MM.1S (cell line): ENCODE measurements around the gene PLCB1.

Experiments
- DNase-seq: peaks from one replicate; pipeline ENCODE4 v3.0.0-alpha.2; 2015
- H2AFZ ChIP-seq: fragments of 300-600 bp; sonication (generic); 2 replicates; pipeline ENCODE4 v1.6.0; 2016; ENCODE audit warnings: antibody characterized with exemption, low read length
- H3F3A ChIP-seq: fragments of 300-600 bp; sonication (generic); 2 replicates; pipeline ENCODE4 v1.6.1; 2016; ENCODE audit warnings: mild to moderate bottlenecking, antibody characterized with exemption, low read length, moderate library complexity, mixed read lengths; ENCODE audit not compliant: insufficient read depth
- H3K27ac ChIP-seq: fragments of 300-600 bp; sonication (generic); 2 replicates; pipeline ENCODE4 v1.5.1; 2016; ENCODE audit warnings: mild to moderate bottlenecking, low read length
- H3K27me3 ChIP-seq: fragments of 300-600 bp; sonication (generic); replicated peaks from 2 replicates; pipeline ENCODE4 v1.6.0; 2016; ENCODE audit warnings: low read length; ENCODE audit not compliant: insufficient read depth
- H3K36me3 ChIP-seq: fragments of 300-600 bp; sonication (generic); replicated peaks from 2 replicates; pipeline ENCODE4 v1.6.1; 2016; ENCODE audit warnings: mild to moderate bottlenecking, low read length, mixed read lengths; ENCODE audit not compliant: insufficient read depth
- H3K4me1 ChIP-seq: fragments of 300-600 bp; sonication (generic); 2 replicates; pipeline ENCODE4 v1.6.1; 2016; ENCODE audit warnings: low read length, mixed read lengths
- H3K4me2 ChIP-seq: fragments of 300-600 bp; sonication (generic); 2 replicates; pipeline ENCODE4 v1.6.0; 2016; ENCODE audit warnings: low read depth, low read length
- H3K4me3 ChIP-seq: fragments of 300-600 bp; sonication (generic); 2 replicates; pipeline ENCODE4 v1.5.1; 2016; ENCODE audit warnings: low read length, mixed read lengths
- H3K79me2 ChIP-seq: fragments of 300-600 bp; sonication (generic); 2 replicates; pipeline ENCODE4 v1.6.1; 2016; ENCODE audit warnings: mixed run types, low read length, mixed read lengths
- H3K9ac ChIP-seq: fragments of 300-600 bp; sonication (generic); 2 replicates; pipeline ENCODE4 v1.6.1; 2016; ENCODE audit warnings: low read length, mixed read lengths
- H3K9me2 ChIP-seq: fragments of 300-600 bp; sonication (generic); replicated peaks from 2 replicates; pipeline ENCODE4 v1.6.1; 2016; ENCODE audit warnings: mild to moderate bottlenecking, low read length, mixed read lengths; ENCODE audit not compliant: insufficient read depth
- H3K9me3 ChIP-seq: fragments of 300-600 bp; sonication (generic); replicated peaks from 2 replicates; pipeline ENCODE4 v1.6.1; 2016; ENCODE audit warnings: mild to moderate bottlenecking, low read length, mixed read lengths; ENCODE audit not compliant: insufficient read depth
- H4K20me1 ChIP-seq: fragments of 300-600 bp; sonication (generic); 2 replicates; pipeline ENCODE4 v1.6.1; 2016; ENCODE audit warnings: mild to moderate bottlenecking, low read length, moderate library complexity, mixed read lengths; ENCODE audit not compliant: insufficient read depth
- EZH2 ChIP-seq: fragments of 300-600 bp; sonication (generic); optimal IDR thresholded peaks from 2 replicates; pipeline ENCODE3; 2017; ENCODE audit warnings: low read depth, mild to moderate bottlenecking, antibody characterized with exemption, low read length, mixed read lengths
- EZH2phosphoT487 ChIP-seq: fragments of 300-600 bp; sonication (generic); IDR thresholded peaks from 2 replicates; pipeline ENCODE4 v1.6.1; 2018; ENCODE audit warnings: antibody characterized with exemption, low read length
- TF ChIP-seq, protein P1 (sequence below): fragments of 300-600 bp; sonication (generic); IDR thresholded peaks from 2 replicates; pipeline ENCODE4 v1.5.1; 2016; ENCODE audit warnings: antibody characterized with exemption, low read length, mixed read lengths

Gene PLCB1

DNA sequence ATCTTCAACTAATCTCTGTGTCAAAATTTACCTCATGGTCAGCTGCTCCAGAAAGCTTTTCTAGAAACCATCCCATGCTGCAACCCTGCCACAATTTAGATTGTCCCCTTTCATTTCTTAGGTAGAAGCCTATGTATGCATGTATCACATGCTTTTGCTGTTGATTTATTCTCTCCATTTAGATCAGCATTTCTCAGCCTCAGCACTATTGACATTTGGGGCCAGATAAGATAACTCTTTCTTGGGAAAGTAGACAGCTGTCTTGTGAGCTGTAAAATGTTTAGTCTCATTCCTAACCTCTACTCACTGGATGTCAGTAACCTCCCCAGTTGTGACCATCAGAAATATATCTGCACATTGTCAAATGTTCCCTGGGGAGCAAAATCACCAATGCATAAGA is 99.0 kb downstream of the PLCB1 start:
- H4K20me1 ChIP-seq: no peaks in the 10 kb centered on the region
- H3K4me2 ChIP-seq: no peak overlapping the region
- no peaks in the 10 kb centered on the region for H3F3A ChIP-seq
- TF ChIP-seq EZH2phosphoT487 (no peak), EZH2 (no peak)
- H3K36me3 ChIP-seq: no peaks in the 10 kb centered on the region
- H3K79me2 ChIP-seq: no peaks in the 10 kb centered on the region
- H3K27ac ChIP-seq: no peak overlapping the region
- no peak overlapping the region for H2AFZ ChIP-seq
- H3K4me3 ChIP-seq: no peak overlapping the region
- H3K9me3 ChIP-seq: no peaks in the 10 kb centered on the region
- H3K9me2 ChIP-seq: no peaks in the 10 kb centered on the region
- H3K9ac ChIP-seq: no peak overlapping the region
- no peak for DNase-seq
- H3K4me1 ChIP-seq: no peaks in the 10 kb centered on the region
- no peaks in the 10 kb centered on the region for H3K27me3 ChIP-seq

GRCh38 chr20:8232332-8232731 is 100.3 kb downstream of the PLCB1 start:
- TF ChIP-seq, protein P1, sequence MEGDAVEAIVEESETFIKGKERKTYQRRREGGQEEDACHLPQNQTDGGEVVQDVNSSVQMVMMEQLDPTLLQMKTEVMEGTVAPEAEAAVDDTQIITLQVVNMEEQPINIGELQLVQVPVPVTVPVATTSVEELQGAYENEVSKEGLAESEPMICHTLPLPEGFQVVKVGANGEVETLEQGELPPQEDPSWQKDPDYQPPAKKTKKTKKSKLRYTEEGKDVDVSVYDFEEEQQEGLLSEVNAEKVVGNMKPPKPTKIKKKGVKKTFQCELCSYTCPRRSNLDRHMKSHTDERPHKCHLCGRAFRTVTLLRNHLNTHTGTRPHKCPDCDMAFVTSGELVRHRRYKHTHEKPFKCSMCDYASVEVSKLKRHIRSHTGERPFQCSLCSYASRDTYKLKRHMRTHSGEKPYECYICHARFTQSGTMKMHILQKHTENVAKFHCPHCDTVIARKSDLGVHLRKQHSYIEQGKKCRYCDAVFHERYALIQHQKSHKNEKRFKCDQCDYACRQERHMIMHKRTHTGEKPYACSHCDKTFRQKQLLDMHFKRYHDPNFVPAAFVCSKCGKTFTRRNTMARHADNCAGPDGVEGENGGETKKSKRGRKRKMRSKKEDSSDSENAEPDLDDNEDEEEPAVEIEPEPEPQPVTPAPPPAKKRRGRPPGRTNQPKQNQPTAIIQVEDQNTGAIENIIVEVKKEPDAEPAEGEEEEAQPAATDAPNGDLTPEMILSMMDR: no peak
- TF ChIP-seq EZH2phosphoT487: no peak
- no peak for TF ChIP-seq EZH2
- no peak overlapping the region for H3K4me2 ChIP-seq
- H3K27me3 ChIP-seq: no peaks in the 10 kb centered on the region
- no peaks in the 10 kb centered on the region for H3F3A ChIP-seq
- no peak overlapping the region for H3K27ac ChIP-seq
- no peak overlapping the region for H3K9ac ChIP-seq
- H2AFZ ChIP-seq: no peak overlapping the region
- no peaks in the 10 kb centered on the region for H3K9me2 ChIP-seq
- H3K9me3 ChIP-seq: no peaks in the 10 kb centered on the region
- DNase-seq: no peak
- H3K4me3 ChIP-seq: no peak overlapping the region
- no peaks in the 10 kb centered on the region for H3K4me1 ChIP-seq
- no peaks in the 10 kb centered on the region for H3K36me3 ChIP-seq
- no peaks in the 10 kb centered on the region for H4K20me1 ChIP-seq
- no peaks in the 10 kb centered on the region for H3K79me2 ChIP-seq

DNA sequence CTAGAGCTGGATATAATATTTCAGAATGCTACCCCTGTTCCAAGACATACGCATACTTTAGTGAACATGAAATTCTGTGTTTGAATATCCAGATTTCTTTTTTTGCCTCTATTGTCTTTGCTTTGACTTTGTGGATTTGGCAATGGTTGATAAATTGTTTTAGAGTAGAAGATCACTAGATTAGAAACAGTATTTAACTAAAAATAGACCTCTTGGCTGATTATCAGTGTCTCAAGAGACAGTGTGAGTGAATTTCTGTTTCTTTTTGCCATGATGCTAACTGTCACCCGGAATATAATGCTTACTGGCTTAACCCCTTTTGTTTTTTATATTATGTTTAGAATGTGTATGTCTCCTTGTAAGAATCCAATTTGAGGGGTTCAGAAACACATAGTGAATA is 102.5 kb downstream of the PLCB1 start:
- Histone ChIP-seq H3K4me2 (no peak overlapping the region), H3K4me3 (no peak overlapping the region), H3K9me3 (no peaks in the 10 kb centered on the region), H3K36me3 (no peaks in the 10 kb centered on the region), H3K9me2 (no peaks in the 10 kb centered on the region), H4K20me1 (no peaks in the 10 kb centered on the region), H3K9ac (no peak overlapping the region), H3K27me3 (no peaks in the 10 kb centered on the region), H3K4me1 (no peaks in the 10 kb centered on the region), H3K27ac (no peak overlapping the region), H3K79me2 (no peaks in the 10 kb centered on the region), H2AFZ (no peak overlapping the region), H3F3A (no peaks in the 10 kb centered on the region)
- TF ChIP-seq EZH2 (no peak), EZH2phosphoT487 (no peak)
- TF ChIP-seq, protein P1: no peak
- DNase-seq: no peak

DNA sequence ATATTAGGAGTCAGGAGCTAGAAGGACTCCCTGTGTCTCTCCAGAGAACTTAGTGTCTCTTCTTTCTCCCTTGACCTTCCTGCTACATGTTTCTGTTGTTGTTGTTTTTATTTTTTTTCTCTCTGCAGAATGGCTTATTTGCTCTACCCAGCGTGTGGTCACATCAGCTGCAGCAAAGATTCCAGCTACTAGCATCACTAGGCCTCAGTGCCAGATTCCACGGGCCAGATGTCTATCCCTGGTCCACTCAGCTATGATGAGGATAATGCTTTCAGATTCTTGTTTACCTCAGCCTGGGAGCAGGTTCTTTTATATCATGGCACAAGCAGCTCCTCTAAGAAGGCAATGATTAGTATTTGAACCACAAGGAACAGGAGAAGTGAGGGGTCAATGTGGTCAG is 110.0 kb downstream of the PLCB1 start:
- Histone ChIP-seq H3K9me3 (no peaks in the 10 kb centered on the region), H3K4me1 (no peaks in the 10 kb centered on the region)

More for the DNA sequence above, 110.0 kb downstream of the PLCB1 start:
- Histone ChIP-seq H3K36me3 (no peaks in the 10 kb centered on the region), H3K27me3 (no peaks in the 10 kb centered on the region), H3K9me2 (no peaks in the 10 kb centered on the region), H3K9ac (no peak overlapping the region), H3K79me2 (no peaks in the 10 kb centered on the region), H3K27ac (no peak overlapping the region), H2AFZ (no peak overlapping the region), H3K4me2 (no peak overlapping the region), H3F3A (no peaks in the 10 kb centered on the region), H4K20me1 (no peaks in the 10 kb centered on the region), H3K4me3 (no peak overlapping the region)
- no peak for TF ChIP-seq EZH2
- TF ChIP-seq, protein P1: no peak
- no peak for TF ChIP-seq EZH2phosphoT487
- no peak for DNase-seq
